OCI-LY3 (cell line): ENCODE measurements around the gene TAF11L14.

ENCODE experiments used
- CTCF ChIP-seq: fragments of 200-600, 300-600 bp; sonication (generic); IDR thresholded peaks from 2 replicates; pipeline ENCODE4 v1.5.1; 2014; ENCODE audit warnings: antibody characterized with exemption, low read length, low read depth
- EZH2phosphoT487 ChIP-seq: fragments of 200-600 bp; shearing (Covaris generic); IDR thresholded peaks from 2 replicates; pipeline ENCODE4 v1.6.1; 2018; ENCODE audit warnings: antibody characterized with exemption, mixed run types, low read depth

- no peak for TF ChIP-seq CTCF
- no peak for TF ChIP-seq EZH2phosphoT487
Measured at GRCh38 chr5:17678751-17679324, 44.6 kb downstream of the TAF11L14 start.
